ENCODE results near the gene LTB.

DNA sequence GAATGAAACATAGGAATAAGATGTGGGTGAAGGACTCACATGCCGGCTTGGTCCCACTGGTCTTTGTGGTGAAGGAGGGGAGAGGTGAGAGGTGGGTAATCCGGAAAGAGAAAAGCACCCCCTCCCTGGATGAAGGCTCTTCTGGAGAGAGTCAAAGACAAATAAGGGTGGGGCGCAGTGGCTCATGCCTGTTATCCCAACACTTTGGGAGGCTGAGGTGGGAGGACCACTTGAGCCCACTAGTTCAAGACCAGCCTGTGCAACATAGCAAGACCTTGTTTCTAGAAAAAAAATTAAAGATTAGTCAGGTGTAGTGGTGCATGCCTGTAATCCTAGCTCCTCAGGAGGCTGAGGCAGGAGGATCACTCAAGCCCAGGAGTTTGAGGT, 3.1 kb downstream of the LTB start:
- TF ChIP-seq POLR2A (IDR thresholded peaks at IDR 0.05) (no peak), POLR2AphosphoS5 (IDR thresholded peaks at IDR 0.05; ENCODE audit: insufficient read depth in 1 of 2, low read depth in 1 of 2) (no peak)

Measured in vagina (tissue), 2 donors.